K562 (cell line): ENCODE data around the gene PHLDB1. TPM values are rescaled to one million over a fixed set of nuclear protein-coding genes. Genes with fewer than 3 reads are reported as not detected.

Experiments used
- BACH1 ChIP-seq: fragments of 200-800 bp; sonication (Bioruptor generic); IDR thresholded peaks from 2 replicates; pipeline ENCODE4 v1.6.1; 2016; ENCODE audit warnings: missing genetic modification characterization, missing compliant biosample characterization
- EZH2 ChIP-seq: IDR thresholded peaks from 2 replicates; pipeline ENCODE4 v1.6.1; 2012; ENCODE audit warnings: low read depth, mild to moderate bottlenecking, inconsistent platforms, low read length, borderline replicate concordance
- GATAD2A ChIP-seq: fragments of 450-650 bp; IDR thresholded peaks from 2 replicates; pipeline ENCODE4 v1.6.1; 2017
- HLTF ChIP-seq: fragments of 450-650 bp; IDR thresholded peaks from 2 replicates; pipeline ENCODE4 v1.6.1; 2016
- MCM5 ChIP-seq: fragments of 450-650 bp; IDR thresholded peaks from 2 replicates; pipeline ENCODE4 v1.6.1; 2016; ENCODE audit warnings: low read depth
- MTA3 ChIP-seq: fragments of 450-650 bp; formaldehyde crosslinking; IDR thresholded peaks from 2 replicates; pipeline ENCODE4 v1.6.1; 2017; ENCODE audit warnings: mild to moderate bottlenecking, borderline replicate concordance
- NFE2L1 ChIP-seq: fragments of 450-650 bp; IDR thresholded peaks from 2 replicates; pipeline ENCODE4 v1.6.1; 2016; ENCODE audit warnings: missing genetic modification characterization, low read depth, mild to moderate bottlenecking, missing compliant biosample characterization, moderate library complexity, borderline replicate concordance
- ZBTB33 ChIP-seq: sonication (generic); formaldehyde crosslinking; IDR thresholded peaks from 2 replicates; pipeline ENCODE4 v1.8.1; 2023; ENCODE audit warnings: mild to moderate bottlenecking, missing genetic modification reagents
- microRNA-seq: library from miRNA; unstranded; fragments of <30 nt; microRNA quantifications from one replicate; pipeline ENCODE4, GENCODE V29; 2018; ENCODE audit warnings: borderline microRNAs expressed
- polyA plus RNA-seq, 8 experiments: library from polyadenylated mRNA; depleted of rRNA in 4 of 8; stranded (reverse) in 5 of 8; unstranded in 3 of 8; fragments of >200 nt; fragmentation: Nextera tagmentation in 2 of 8; fragmentation: Illumina TruSeq in 1 of 8; extraction: Ambion mirVana in 2 of 8; extraction: Trizol in 1 of 8; gene quantifications; 2 replicates each; pipeline versions ENCODE4 v1.2.1 to v1.2.3, GENCODE V29; 2011 to 2014; ENCODE audit warnings: inconsistent platforms in 1 of 8, missing spikeins in 1 of 8
- small RNA-seq: library from RNA; depleted of rRNA; stranded (forward); fragments of <200 nt; gene quantifications from one replicate; pipeline ENCODE3, GENCODE V24; 2014
- total RNA-seq, 7 experiments: library from RNA; depleted of rRNA in 6 of 7; stranded (reverse); fragments of >200 nt in 6 of 7; fragmentation: Illumina TruSeq in 2 of 7; extraction: Trizol in 2 of 7; gene quantifications; 2 replicates each; pipeline versions ENCODE4 v1.2.1 to v1.2.3, GENCODE V29; 2011 to 2021; ENCODE audit warnings: low replicate concordance in 1 of 7

The PHLDB1 gene
- total and polyA plus RNA-seq, 9 of the 15 experiments (the other 6 are each of a cell fraction or from before 2014, with no cell fraction given), result 2.0 to 28.7 (median 16.2) TPM

- no peak for TF ChIP-seq GATAD2A
- no peak for TF ChIP-seq BACH1 (tag)
- no peak for TF ChIP-seq MCM5
- TF ChIP-seq NFE2L1 (tag), result no peak
- TF ChIP-seq EZH2, result no peak
- no peak for TF ChIP-seq ZBTB33 (CRISPR knock-in tag)
- no peak for TF ChIP-seq MTA3
- no peak for TF ChIP-seq HLTF
Observed at GRCh38 chr11:118706546-118706825, 99.1 kb downstream of the PHLDB1 start (continued).

Small RNA genes within 50 kb of the gene (microRNA-seq; reads per million reads assigned to microRNA genes)
- gene MIR6716, result not detected

Small RNA genes within 50 kb of the gene (small RNA-seq; reads per million reads assigned to genes)
- gene RNU6-1157P, result not detected
- gene RNU6-376P, result not detected

Other genes starting within 250 kb of the PHLDB1 start
Only the 7 nearest of the 9 such genes appear.
- 27.0 and 34.8 TPM in 2 replicates for gene KMT2A, start 171.1 kb upstream of the PHLDB1 start, total RNA-seq (2014; rRNA removed)
- gene KMT2A, start 171.1 kb upstream of the PHLDB1 start, total RNA-seq (2014; rRNA removed; fragmentation: Illumina TruSeq; extraction: Trizol), result 37.0 and 44.1 TPM in 2 replicates
- gene KMT2A, start 171.1 kb upstream of the PHLDB1 start, total RNA-seq (2015; rRNA removed; fragmentation: Illumina TruSeq; extraction: Trizol), result 32.9 and 33.7 TPM in 2 replicates
- 58.9 and 59.9 TPM in 2 replicates for gene KMT2A, start 171.1 kb upstream of the PHLDB1 start, total RNA-seq (2021)
- gene KMT2A, start 171.1 kb upstream of the PHLDB1 start, polyA plus RNA-seq (2011; rRNA removed), result 28.3 and 30.4 TPM in 2 replicates
- 41.6 and 48.9 TPM in 2 replicates for gene KMT2A, start 171.1 kb upstream of the PHLDB1 start, polyA plus RNA-seq (2014; fragmentation: Illumina TruSeq; extraction: Trizol)
- 10 to 100 TPM in 1 of 2 experiments, 1 to 10 TPM in 1; 9.6 to 10.8 TPM for gene KMT2A, start 171.1 kb upstream of the PHLDB1 start, polyA plus RNA-seq (2014; fragmentation: Nextera tagmentation; extraction: Ambion mirVana)
- gene KMT2A, start 171.1 kb upstream of the PHLDB1 start, polyA plus RNA-seq (2014; rRNA removed), result 32.6 and 36.9 TPM in 2 replicates
- gene TTC36, start 80.1 kb upstream of the PHLDB1 start, total RNA-seq (2014; rRNA removed), result 0.78 TPM in 1 of 2 replicates, not detected in the other
- gene TTC36, start 80.1 kb upstream of the PHLDB1 start, total RNA-seq (2014; rRNA removed; fragmentation: Illumina TruSeq; extraction: Trizol), result not detected in 2 replicates
- not detected in 2 replicates for gene TTC36, start 80.1 kb upstream of the PHLDB1 start, total RNA-seq (2015; rRNA removed; fragmentation: Illumina TruSeq; extraction: Trizol)
- gene TTC36, start 80.1 kb upstream of the PHLDB1 start, total RNA-seq (2021), result 0.22 and 0.36 TPM in 2 replicates
- not detected in 2 replicates for gene TTC36, start 80.1 kb upstream of the PHLDB1 start, polyA plus RNA-seq (2011; rRNA removed)
- not detected in 2 replicates for gene TTC36, start 80.1 kb upstream of the PHLDB1 start, polyA plus RNA-seq (2014; fragmentation: Illumina TruSeq; extraction: Trizol)
- not detected for gene TTC36, start 80.1 kb upstream of the PHLDB1 start, polyA plus RNA-seq (2014; fragmentation: Nextera tagmentation; extraction: Ambion mirVana)
- gene TTC36, start 80.1 kb upstream of the PHLDB1 start, polyA plus RNA-seq (2014; rRNA removed), result 0.23 and 0.59 TPM in 2 replicates
- 1.5 and 2.1 TPM in 2 replicates for gene TMEM25, start 76.4 kb upstream of the PHLDB1 start, total RNA-seq (2014; rRNA removed)
- gene TMEM25, start 76.4 kb upstream of the PHLDB1 start, total RNA-seq (2014; rRNA removed; fragmentation: Illumina TruSeq; extraction: Trizol), result 0.77 and 1.2 TPM in 2 replicates
- gene TMEM25, start 76.4 kb upstream of the PHLDB1 start, total RNA-seq (2015; rRNA removed; fragmentation: Illumina TruSeq; extraction: Trizol), result 1.8 and 2.0 TPM in 2 replicates
- gene TMEM25, start 76.4 kb upstream of the PHLDB1 start, total RNA-seq (2021), result 3.2 TPM in 2 replicates
- gene TMEM25, start 76.4 kb upstream of the PHLDB1 start, polyA plus RNA-seq (2011; rRNA removed), result 2.2 and 7.1 TPM in 2 replicates
- 2.7 and 3.4 TPM in 2 replicates for gene TMEM25, start 76.4 kb upstream of the PHLDB1 start, polyA plus RNA-seq (2014; fragmentation: Illumina TruSeq; extraction: Trizol)
- gene TMEM25, start 76.4 kb upstream of the PHLDB1 start, polyA plus RNA-seq (2014; fragmentation: Nextera tagmentation; extraction: Ambion mirVana), result under 1 TPM; 0.34 to 0.49 TPM
- gene TMEM25, start 76.4 kb upstream of the PHLDB1 start, polyA plus RNA-seq (2014; rRNA removed), result 3.8 and 4.3 TPM in 2 replicates
- gene IFT46, start 41.7 kb upstream of the PHLDB1 start, total RNA-seq (2014; rRNA removed), result 11.8 and 12.0 TPM in 2 replicates
- gene IFT46, start 41.7 kb upstream of the PHLDB1 start, total RNA-seq (2014; rRNA removed; fragmentation: Illumina TruSeq; extraction: Trizol), result 14.3 and 15.2 TPM in 2 replicates
- 15.2 and 16.6 TPM in 2 replicates for gene IFT46, start 41.7 kb upstream of the PHLDB1 start, total RNA-seq (2015; rRNA removed; fragmentation: Illumina TruSeq; extraction: Trizol)
- 9.9 and 10.1 TPM in 2 replicates for gene IFT46, start 41.7 kb upstream of the PHLDB1 start, total RNA-seq (2021)
- gene IFT46, start 41.7 kb upstream of the PHLDB1 start, polyA plus RNA-seq (2011; rRNA removed), result 16.8 and 30.4 TPM in 2 replicates
- gene IFT46, start 41.7 kb upstream of the PHLDB1 start, polyA plus RNA-seq (2014; fragmentation: Illumina TruSeq; extraction: Trizol), result 15.9 and 18.9 TPM in 2 replicates
- gene IFT46, start 41.7 kb upstream of the PHLDB1 start, polyA plus RNA-seq (2014; fragmentation: Nextera tagmentation; extraction: Ambion mirVana), result 10 to 100 TPM; 24.2 to 29.5 TPM
- 14.3 and 14.8 TPM in 2 replicates for gene IFT46, start 41.7 kb upstream of the PHLDB1 start, polyA plus RNA-seq (2014; rRNA removed)
- gene ARCN1, start 35.2 kb upstream of the PHLDB1 start, total RNA-seq (2014; rRNA removed), result 47.4 and 50.4 TPM in 2 replicates
- 76.4 and 87.6 TPM in 2 replicates for gene ARCN1, start 35.2 kb upstream of the PHLDB1 start, total RNA-seq (2014; rRNA removed; fragmentation: Illumina TruSeq; extraction: Trizol)
- 72.3 and 77.9 TPM in 2 replicates for gene ARCN1, start 35.2 kb upstream of the PHLDB1 start, total RNA-seq (2015; rRNA removed; fragmentation: Illumina TruSeq; extraction: Trizol)
- 87.6 and 94.4 TPM in 2 replicates for gene ARCN1, start 35.2 kb upstream of the PHLDB1 start, total RNA-seq (2021)
- gene ARCN1, start 35.2 kb upstream of the PHLDB1 start, polyA plus RNA-seq (2011; rRNA removed), result 224 and 237 TPM in 2 replicates
- 109 and 126 TPM in 2 replicates for gene ARCN1, start 35.2 kb upstream of the PHLDB1 start, polyA plus RNA-seq (2014; fragmentation: Illumina TruSeq; extraction: Trizol)
- gene ARCN1, start 35.2 kb upstream of the PHLDB1 start, polyA plus RNA-seq (2014; fragmentation: Nextera tagmentation; extraction: Ambion mirVana), result 10 to 100 TPM; 30.0 to 43.5 TPM
- 75.8 and 81.0 TPM in 2 replicates for gene ARCN1, start 35.2 kb upstream of the PHLDB1 start, polyA plus RNA-seq (2014; rRNA removed)
- gene TREH, start 72.0 kb downstream of the PHLDB1 start, total RNA-seq (2014; rRNA removed), result not detected in 2 replicates
- gene TREH, start 72.0 kb downstream of the PHLDB1 start, total RNA-seq (2014; rRNA removed; fragmentation: Illumina TruSeq; extraction: Trizol), result not detected in 2 replicates
- gene TREH, start 72.0 kb downstream of the PHLDB1 start, total RNA-seq (2015; rRNA removed; fragmentation: Illumina TruSeq; extraction: Trizol), result not detected in 2 replicates
- not detected in 2 replicates for gene TREH, start 72.0 kb downstream of the PHLDB1 start, total RNA-seq (2021)
- not detected in 2 replicates for gene TREH, start 72.0 kb downstream of the PHLDB1 start, polyA plus RNA-seq (2011; rRNA removed)
- gene TREH, start 72.0 kb downstream of the PHLDB1 start, polyA plus RNA-seq (2014; fragmentation: Illumina TruSeq; extraction: Trizol), result not detected in 2 replicates
- gene TREH, start 72.0 kb downstream of the PHLDB1 start, polyA plus RNA-seq (2014; fragmentation: Nextera tagmentation; extraction: Ambion mirVana), result under 1 TPM; 0.11 to 0.20 TPM
- gene TREH, start 72.0 kb downstream of the PHLDB1 start, polyA plus RNA-seq (2014; rRNA removed), result 0.09 TPM in 1 of 2 replicates, not detected in the other
- 37.5 and 37.7 TPM in 2 replicates for gene DDX6, start 183.5 kb downstream of the PHLDB1 start, total RNA-seq (2014; rRNA removed)
- gene DDX6, start 183.5 kb downstream of the PHLDB1 start, total RNA-seq (2014; rRNA removed; fragmentation: Illumina TruSeq; extraction: Trizol), result 76.6 and 85.4 TPM in 2 replicates
- 56.8 and 62.6 TPM in 2 replicates for gene DDX6, start 183.5 kb downstream of the PHLDB1 start, total RNA-seq (2015; rRNA removed; fragmentation: Illumina TruSeq; extraction: Trizol)
- gene DDX6, start 183.5 kb downstream of the PHLDB1 start, total RNA-seq (2021), result 87.9 and 102 TPM in 2 replicates
- gene DDX6, start 183.5 kb downstream of the PHLDB1 start, polyA plus RNA-seq (2011; rRNA removed), result 55.3 and 65.6 TPM in 2 replicates
- 54.3 and 58.2 TPM in 2 replicates for gene DDX6, start 183.5 kb downstream of the PHLDB1 start, polyA plus RNA-seq (2014; fragmentation: Illumina TruSeq; extraction: Trizol)
- 10 to 100 TPM in 1 of 2 experiments, 1 to 10 TPM in 1; 10.0 to 15.5 TPM for gene DDX6, start 183.5 kb downstream of the PHLDB1 start, polyA plus RNA-seq (2014; fragmentation: Nextera tagmentation; extraction: Ambion mirVana)
- gene DDX6, start 183.5 kb downstream of the PHLDB1 start, polyA plus RNA-seq (2014; rRNA removed), result 24.6 and 27.4 TPM in 2 replicates